OCI-LY7 (cell line): ENCODE data around the gene ZSWIM1. TPM values are rescaled to one million over a fixed set of nuclear protein-coding genes. Genes with fewer than 3 reads are reported as not detected.

ENCODE experiments used
- Bru-seq: library from RNA; stranded (reverse); fragments of 400-500 nt; gene quantifications from one replicate; lab custom pipeline; 2021; lab: Mats Ljungman, UMichigan
- BruChase-seq, 2 experiments: library from RNA; stranded (reverse); fragments of 400-500 nt; gene quantifications; one replicate each; lab custom pipeline; 2021; lab: Mats Ljungman, UMichigan
- BruUV-seq: library from RNA; stranded (reverse); fragments of 400-500 nt; replicated peaks from 2 replicates; lab custom pipeline; 2021; lab: Mats Ljungman, UMichigan
- CTCF ChIA-PET: fragments of 300-600 bp; sonication (Branson Sonifier 250); formaldehyde crosslinking; loops from one replicate; lab custom pipeline; 2022; ENCODE audit warnings: antibody characterized with exemption; ENCODE audit not compliant: unreplicated experiment; lab: Charles Lee
- POLR2A ChIA-PET: fragments of 300-600 bp; sonication (Branson Sonifier 250); formaldehyde crosslinking; loops from one replicate; lab custom pipeline; 2022; ENCODE audit warnings: antibody characterized with exemption; lab: Charles Lee
- DNase-seq: peaks from one replicate; pipeline ENCODE4 v3.0.0-alpha.2; 2015; ENCODE audit warnings: low spot score
- H2AFZ ChIP-seq: fragments of 200-600 bp; sonication (generic), shearing (Covaris generic); 2 replicates; pipeline ENCODE4 v1.6.1; 2014; ENCODE audit warnings: mild to moderate bottlenecking, antibody characterized with exemption, low read length, moderate library complexity
- H3K27ac ChIP-seq: fragments of 200-600 bp; sonication (generic); 2 replicates; pipeline ENCODE4 v1.5.1; 2014; ENCODE audit warnings: mixed run types, low read depth, mild to moderate bottlenecking, moderate library complexity, low read length, inconsistent platforms; ENCODE audit not compliant: poor library complexity, severe bottlenecking
- H3K36me3 ChIP-seq: fragments of 200-600 bp; sonication (generic); 2 replicates; pipeline ENCODE4 v1.6.1; 2014; ENCODE audit warnings: mild to moderate bottlenecking, antibody characterized with exemption, low read length, moderate library complexity, mixed read lengths; ENCODE audit not compliant: insufficient read depth
- H3K4me1 ChIP-seq: fragments of 200-600 bp; sonication (generic); 2 replicates; pipeline ENCODE4 v1.5.1; 2014; ENCODE audit warnings: mild to moderate bottlenecking, low read length; ENCODE audit not compliant: insufficient read depth, poor library complexity, severe bottlenecking
- H3K4me2 ChIP-seq: fragments of 200-600 bp; sonication (generic); 2 replicates; pipeline ENCODE4 v1.6.1; 2014; ENCODE audit warnings: mild to moderate bottlenecking, low read length
- H3K4me3 ChIP-seq: fragments of 200-600 bp; sonication (generic); 2 replicates; pipeline ENCODE4 v1.5.1; 2014; ENCODE audit warnings: mild to moderate bottlenecking, low read depth, low read length; ENCODE audit not compliant: poor library complexity, severe bottlenecking
- H3K79me2 ChIP-seq: fragments of 200-600 bp; sonication (generic); 2 replicates; pipeline ENCODE4 v1.6.1; 2016; ENCODE audit warnings: low read depth, mild to moderate bottlenecking, low read length, moderate library complexity, mixed read lengths; ENCODE audit not compliant: insufficient read depth
- H3K9me2 ChIP-seq: fragments of 200-600 bp; sonication (generic); 2 replicates; pipeline ENCODE4 v1.6.1; 2016; ENCODE audit warnings: mild to moderate bottlenecking, low read length, mixed read lengths; ENCODE audit not compliant: insufficient read depth
- H3K9me3 ChIP-seq: fragments of 200-600 bp; sonication (generic); 2 replicates; pipeline ENCODE4 v1.6.1; 2014; ENCODE audit warnings: mild to moderate bottlenecking, mixed run types, low read length, mixed read lengths
- H4K20me1 ChIP-seq: fragments of 200-600 bp; sonication (generic); 2 replicates; pipeline ENCODE4 v1.6.1; 2014; ENCODE audit warnings: mild to moderate bottlenecking, antibody characterized with exemption, low read length, moderate library complexity, mixed read lengths; ENCODE audit not compliant: insufficient read depth
- EZH2phosphoT487 ChIP-seq: fragments of 200-600 bp; sonication (generic); IDR thresholded peaks from 2 replicates; pipeline ENCODE4 v1.6.1; 2018; ENCODE audit warnings: low read depth, borderline replicate concordance, mild to moderate bottlenecking, mixed run types, antibody characterized with exemption, low read length, moderate library complexity, mixed read lengths
- intact Hi-C: fragments of 100-400 bp; cut with micrococcal nuclease; formaldehyde crosslinking; loops from one replicate; pipeline ENCODE4 v1.10.0; 2022; ENCODE audit not compliant: unreplicated experiment
- long read RNA-seq: library from polyadenylated mRNA; stranded (forward); transcript quantifications from one replicate; pipeline ENCODE4 v2.0.0, GENCODE V29; 2022
- total RNA-seq, 2 experiments: library from RNA; depleted of rRNA in 1 of 2; stranded (reverse); fragments of >200 nt in 1 of 2; shearing (Covaris generic) in 1 of 2; gene quantifications; 2 replicates each; pipeline ENCODE4 v1.2.3, GENCODE V29; 2014 to 2022
- TF ChIP-seq, protein P1 (sequence below): fragments of 200-600 bp; sonication (generic); conservative IDR thresholded peaks from 2 replicates; pipeline ENCODE4 v1.5.1; 2014; ENCODE audit warnings: mild to moderate bottlenecking, antibody characterized with exemption, low read length, moderate library complexity, mixed read lengths

Gene ZSWIM1
- total RNA-seq (2014; rRNA removed; shearing (Covaris generic)): 10.9 and 19.2 TPM in 2 replicates
- total RNA-seq (2022): 12.7 and 13.9 TPM in 2 replicates
- Bru-seq, nascent RNA: percentile 67 among the genes with signal in this experiment
- BruChase-seq, experiment 1, labeled RNA remaining after a 6-hour chase: percentile 57 among the genes with signal in this experiment
- percentile 78 among the genes with signal in this experiment for BruChase-seq, experiment 2, labeled RNA remaining after a 2-hour chase
- long read RNA-seq, transcript ZSWIM1-201 (3 exons, 2,168 nt): major isoform, 5 of 8 reads
- long read RNA-seq, partial matches to known transcripts: 1 of 8 reads
- long read RNA-seq, other reads (novel, unspliced or antisense): 2 of 8 reads

DNA sequence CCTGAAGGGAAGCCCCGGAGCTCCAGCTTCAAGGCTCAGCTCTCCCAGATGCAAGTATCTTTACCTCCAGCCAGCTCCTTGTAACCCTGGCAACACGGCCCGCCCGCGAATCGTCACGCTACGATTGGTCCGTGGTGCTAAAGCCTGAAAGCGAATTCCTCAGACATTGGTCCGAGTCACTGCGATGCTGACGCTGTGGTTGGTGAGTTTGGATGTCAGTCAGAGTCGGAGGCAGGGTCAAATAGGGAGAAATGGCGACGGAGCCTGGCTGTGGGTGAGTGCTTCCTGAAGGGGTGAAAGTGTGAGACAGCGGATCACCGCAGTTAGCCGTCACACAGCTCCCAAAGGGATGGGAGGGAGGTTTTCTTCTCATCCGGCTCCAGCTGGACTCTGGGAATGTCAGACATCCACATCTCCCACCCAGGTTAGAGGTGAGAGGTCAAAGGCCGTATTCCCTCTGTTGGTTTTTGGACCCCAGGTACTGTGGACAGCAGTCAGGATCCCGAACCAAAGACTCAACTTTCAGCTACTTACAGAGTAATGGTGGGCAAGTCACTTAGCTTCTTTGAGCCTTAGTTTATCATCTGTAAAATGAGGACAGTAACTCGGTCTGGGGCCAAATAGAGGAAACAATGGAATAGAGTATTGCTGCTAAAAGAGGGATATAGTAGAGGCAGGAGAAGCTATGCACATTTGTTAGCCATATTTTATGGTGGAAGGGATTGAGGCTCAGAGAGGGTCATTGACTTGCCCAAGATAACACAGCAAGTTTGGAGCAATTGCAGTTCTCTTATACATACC is at the start of gene ZSWIM1:
Gene ZSWIM1 (plus strand): TSS at position 240 of the 801 bp plus-strand sequence. CDS start 1,366 bp downstream, outside the sequence.
- H3K79me2 ChIP-seq: peaks cover 11% of the 10 kb centered on the region; the same call in 1 of the 2 replicates
- ChIA-PET POLR2A (interaction anchor here (0.6 to 1.6 kb wide), 14 partner anchors 9 to 68 kb away, joined by 3 to 7 read pairs (median 4); partner anchors contain the start of genes ACOT8, CTSA, NEURL2 and PCIF1), CTCF (no interaction called here)
- no peak for TF ChIP-seq EZH2phosphoT487
- TF ChIP-seq, protein P1, sequence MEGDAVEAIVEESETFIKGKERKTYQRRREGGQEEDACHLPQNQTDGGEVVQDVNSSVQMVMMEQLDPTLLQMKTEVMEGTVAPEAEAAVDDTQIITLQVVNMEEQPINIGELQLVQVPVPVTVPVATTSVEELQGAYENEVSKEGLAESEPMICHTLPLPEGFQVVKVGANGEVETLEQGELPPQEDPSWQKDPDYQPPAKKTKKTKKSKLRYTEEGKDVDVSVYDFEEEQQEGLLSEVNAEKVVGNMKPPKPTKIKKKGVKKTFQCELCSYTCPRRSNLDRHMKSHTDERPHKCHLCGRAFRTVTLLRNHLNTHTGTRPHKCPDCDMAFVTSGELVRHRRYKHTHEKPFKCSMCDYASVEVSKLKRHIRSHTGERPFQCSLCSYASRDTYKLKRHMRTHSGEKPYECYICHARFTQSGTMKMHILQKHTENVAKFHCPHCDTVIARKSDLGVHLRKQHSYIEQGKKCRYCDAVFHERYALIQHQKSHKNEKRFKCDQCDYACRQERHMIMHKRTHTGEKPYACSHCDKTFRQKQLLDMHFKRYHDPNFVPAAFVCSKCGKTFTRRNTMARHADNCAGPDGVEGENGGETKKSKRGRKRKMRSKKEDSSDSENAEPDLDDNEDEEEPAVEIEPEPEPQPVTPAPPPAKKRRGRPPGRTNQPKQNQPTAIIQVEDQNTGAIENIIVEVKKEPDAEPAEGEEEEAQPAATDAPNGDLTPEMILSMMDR: no peak
- H3K4me1 ChIP-seq: peaks cover 4% of the 10 kb centered on the region
- no peaks in the 10 kb centered on the region for H3K9me3 ChIP-seq
- peak within 1 kb of the TSS; percentile 24 for H3K27ac ChIP-seq
- H3K36me3 ChIP-seq: peaks cover 24% of the 10 kb centered on the region
- H3K9me2 ChIP-seq: no peaks in the 10 kb centered on the region
- H3K4me3 ChIP-seq: peak within 1 kb of the TSS; percentile 78
- DNase-seq: peak; percentile 99
- intact Hi-C loops: no loop called here
- TSS peak; percentile 88 for BruUV-seq
- peak within 1 kb of the TSS; percentile 85 for H3K4me2 ChIP-seq
- H2AFZ ChIP-seq: peak within 1 kb of the TSS; percentile 66; the same call in 1 of the 2 replicates
- no peaks in the 10 kb centered on the region for H4K20me1 ChIP-seq

DNA sequence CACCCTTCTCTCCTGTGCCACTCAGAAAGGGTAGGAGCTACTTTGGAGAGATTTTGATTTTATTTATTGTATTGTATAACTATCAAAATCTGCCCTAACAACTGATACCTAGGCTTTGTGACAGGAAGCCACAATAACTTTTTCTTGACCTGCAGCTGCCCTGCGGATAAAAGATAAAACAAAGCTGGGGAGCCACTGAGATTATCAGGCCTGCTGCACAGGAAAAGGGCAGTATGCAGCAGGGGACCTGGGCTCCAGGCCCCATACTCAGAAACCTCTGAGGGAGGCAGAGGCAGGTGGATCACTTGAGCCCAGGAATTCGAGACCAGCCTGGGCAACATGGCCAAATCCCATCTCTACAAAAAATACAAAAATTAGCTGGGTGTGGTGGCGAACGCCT is 48.4 kb upstream of the ZSWIM1 start:
- Histone ChIP-seq H3K4me2 (no peak overlapping the region), H3K79me2 (no peaks in the 10 kb centered on the region), H2AFZ (no peak overlapping the region), H3K36me3 (no peaks in the 10 kb centered on the region), H3K4me3 (no peak overlapping the region), H3K9me3 (no peaks in the 10 kb centered on the region), H4K20me1 (no peaks in the 10 kb centered on the region), H3K9me2 (no peaks in the 10 kb centered on the region), H3K4me1 (peaks cover 7% of the 10 kb centered on the region), H3K27ac (no peak overlapping the region)
- ChIA-PET CTCF (no interaction called here), POLR2A (interaction anchor here (0.9 to 2.1 kb wide), 3 partner anchors 10 to 12 kb away, joined by 4 to 8 read pairs (median 4); no protein-coding TSS in a partner anchor)
- intact Hi-C loops: no loop called here
- no peak for TF ChIP-seq EZH2phosphoT487
- TF ChIP-seq, protein P1: no peak
- no peak for DNase-seq
- no TSS peak for BruUV-seq
